VCaP (cell line): Measurements from ENCODE around the gene EPG5.

Experiments used
- H3K27ac ChIP-seq: fragments of 450-650 bp; 2 replicates; pipeline ENCODE4 v1.5.1; 2017
- CTCF ChIP-seq: fragments of 450-650 bp; conservative IDR thresholded peaks from 2 replicates; pipeline ENCODE4 v1.5.1; 2017; ENCODE audit warnings: mild to moderate bottlenecking, moderate library complexity

EPG5 gene

GRCh38 chr18:45844938-45845337, 122.2 kb downstream of the EPG5 start:
- TF ChIP-seq CTCF, result no peak
- H3K27ac ChIP-seq, result no peak overlapping the region

- TF ChIP-seq CTCF, result no peak
- no peak overlapping the region for H3K27ac ChIP-seq
Measured at GRCh38 chr18:45843019-45843418, 124.1 kb downstream of the EPG5 start.

GRCh38 chr18:45841765-45842442, 125.2 kb downstream of the EPG5 start:
- H3K27ac ChIP-seq, result no peak overlapping the region
- no peak for TF ChIP-seq CTCF

- TF ChIP-seq CTCF, result no peak
- H3K27ac ChIP-seq, result no peak overlapping the region
Measured at GRCh38 chr18:45841060-45841764, 125.9 kb downstream of the EPG5 start.

GRCh38 chr18:45839414-45840395, 127.4 kb downstream of the EPG5 start:
- peak; percentile 84 for TF ChIP-seq CTCF
- H3K27ac ChIP-seq, result peak overlapping the region; percentile 40; the same call in 1 of the 2 replicates

- peak overlapping the region; percentile 40; the same call in 1 of the 2 replicates for H3K27ac ChIP-seq
- TF ChIP-seq CTCF, result no peak
Measured at GRCh38 chr18:45838302-45839070, 128.6 kb downstream of the EPG5 start.
